ENCODE measurements around the gene LRRC37A3. TPM values are rescaled to one million over a fixed set of nuclear protein-coding genes. Genes with fewer than 3 reads are reported as not detected.
"Not testable (repeated sequence)": the region's sequence is repeated elsewhere in the genome, so short reads cannot be mapped to it uniquely, and the experiment has no call there.

LRRC37A3 gene
- total and polyA plus RNA-seq, 5 donors from 2014 or later: 0.66 to 82.8 (median 1.3) TPM

- not testable (repeated sequence) for H3K27me3 ChIP-seq (ENCODE audit: control insufficient read depth, insufficient read depth, low read length); H3K27ac ChIP-seq (ENCODE audit: insufficient read depth, low read length, poor library complexity, severe bottlenecking); H3K27me3 Mint-ChIP-seq; ATAC-seq (ENCODE audit: low read depth in 2 of 2); H3K4me1 Mint-ChIP-seq; H3K36me3 ChIP-seq (ENCODE audit: control insufficient read depth, insufficient read depth, low read length); DNase-seq; H3K4me1 ChIP-seq (ENCODE audit: control insufficient read depth, insufficient read depth, low read length, poor library complexity, severe bottlenecking); H3K4me3 Mint-ChIP-seq; H3K4me3 ChIP-seq (ENCODE audit: low read depth, low read length); H3K9me3 ChIP-seq (ENCODE audit: control insufficient read depth in 2 of 2, low read length in 2 of 2); H3K9me3 Mint-ChIP-seq; H3K36me3 Mint-ChIP-seq
- peak overlapping the region in 1 of 3 donors; percentile 36 for H3K27ac Mint-ChIP-seq
Measured at GRCh38 chr17:64934284-64934778, 15.1 kb upstream of the LRRC37A3 start.

- not testable (repeated sequence) for H3K4me3 ChIP-seq (ENCODE audit: low read depth, low read length); H3K36me3 Mint-ChIP-seq; H3K9me3 ChIP-seq (ENCODE audit: control insufficient read depth in 2 of 2, low read length in 2 of 2); H3K4me3 Mint-ChIP-seq; H3K9me3 Mint-ChIP-seq; H3K4me1 ChIP-seq (ENCODE audit: control insufficient read depth, insufficient read depth, low read length, poor library complexity, severe bottlenecking); H3K27me3 ChIP-seq (ENCODE audit: control insufficient read depth, insufficient read depth, low read length); H3K4me1 Mint-ChIP-seq; H3K36me3 ChIP-seq (ENCODE audit: control insufficient read depth, insufficient read depth, low read length); H3K27me3 Mint-ChIP-seq; DNase-seq; H3K27ac ChIP-seq (ENCODE audit: insufficient read depth, low read length, poor library complexity, severe bottlenecking); H3K27ac Mint-ChIP-seq; ATAC-seq (ENCODE audit: low read depth in 2 of 2)
Measured at GRCh38 chr17:64932850-64933249, 13.6 kb upstream of the LRRC37A3 start.

- H3K27ac ChIP-seq (ENCODE audit: insufficient read depth, low read length, poor library complexity, severe bottlenecking); H3K9me3 Mint-ChIP-seq; H3K27me3 ChIP-seq (ENCODE audit: control insufficient read depth, insufficient read depth, low read length); H3K36me3 ChIP-seq (ENCODE audit: control insufficient read depth, insufficient read depth, low read length); H3K9me3 ChIP-seq (ENCODE audit: control insufficient read depth in 2 of 2, low read length in 2 of 2); ATAC-seq (ENCODE audit: low read depth in 2 of 2); H3K4me1 ChIP-seq (ENCODE audit: control insufficient read depth, insufficient read depth, low read length, poor library complexity, severe bottlenecking); H3K4me3 Mint-ChIP-seq; H3K27me3 Mint-ChIP-seq; H3K4me3 ChIP-seq (ENCODE audit: low read depth, low read length); H3K4me1 Mint-ChIP-seq; H3K27ac Mint-ChIP-seq; DNase-seq; H3K36me3 Mint-ChIP-seq: not testable (repeated sequence)
Measured at GRCh38 chr17:64930374-64930773, 11.1 kb upstream of the LRRC37A3 start.

GRCh38 chr17:64929419-64930209 lies 10.3 kb upstream of the LRRC37A3 start:
- not testable (repeated sequence) for H3K4me3 ChIP-seq (ENCODE audit: low read depth, low read length); H3K27ac ChIP-seq (ENCODE audit: insufficient read depth, low read length, poor library complexity, severe bottlenecking); H3K36me3 Mint-ChIP-seq; H3K4me1 ChIP-seq (ENCODE audit: control insufficient read depth, insufficient read depth, low read length, poor library complexity, severe bottlenecking); H3K36me3 ChIP-seq (ENCODE audit: control insufficient read depth, insufficient read depth, low read length); H3K9me3 Mint-ChIP-seq; H3K27ac Mint-ChIP-seq; H3K4me1 Mint-ChIP-seq; H3K4me3 Mint-ChIP-seq; H3K27me3 Mint-ChIP-seq; H3K9me3 ChIP-seq (ENCODE audit: control insufficient read depth in 2 of 2, low read length in 2 of 2); DNase-seq; H3K27me3 ChIP-seq (ENCODE audit: control insufficient read depth, insufficient read depth, low read length)
- ATAC-seq (ENCODE audit: low read depth in 2 of 2): peak; percentile 57 to 60

- H3K27me3 ChIP-seq (ENCODE audit: control insufficient read depth, insufficient read depth, low read length); DNase-seq; H3K4me3 Mint-ChIP-seq; H3K9me3 ChIP-seq (ENCODE audit: control insufficient read depth in 2 of 2, low read length in 2 of 2); H3K4me1 Mint-ChIP-seq; H3K36me3 Mint-ChIP-seq; H3K36me3 ChIP-seq (ENCODE audit: control insufficient read depth, insufficient read depth, low read length); H3K27ac ChIP-seq (ENCODE audit: insufficient read depth, low read length, poor library complexity, severe bottlenecking); H3K9me3 Mint-ChIP-seq; H3K4me3 ChIP-seq (ENCODE audit: low read depth, low read length); H3K27ac Mint-ChIP-seq; ATAC-seq (ENCODE audit: low read depth in 2 of 2); H3K4me1 ChIP-seq (ENCODE audit: control insufficient read depth, insufficient read depth, low read length, poor library complexity, severe bottlenecking); H3K27me3 Mint-ChIP-seq: not testable (repeated sequence)
Measured at GRCh38 chr17:64928701-64929100, 9.4 kb upstream of the LRRC37A3 start.

- not testable (repeated sequence) for H3K27me3 Mint-ChIP-seq; H3K4me1 ChIP-seq (ENCODE audit: control insufficient read depth, insufficient read depth, low read length, poor library complexity, severe bottlenecking); H3K4me1 Mint-ChIP-seq; H3K9me3 ChIP-seq (ENCODE audit: control insufficient read depth in 2 of 2, low read length in 2 of 2); H3K36me3 Mint-ChIP-seq; H3K27ac ChIP-seq (ENCODE audit: insufficient read depth, low read length, poor library complexity, severe bottlenecking); H3K9me3 Mint-ChIP-seq; H3K27me3 ChIP-seq (ENCODE audit: control insufficient read depth, insufficient read depth, low read length); H3K36me3 ChIP-seq (ENCODE audit: control insufficient read depth, insufficient read depth, low read length); H3K4me3 ChIP-seq (ENCODE audit: low read depth, low read length)
- ATAC-seq (ENCODE audit: low read depth in 2 of 2) (peak; percentile 91 to 92), DNase-seq (peak; percentile 66 to 85 (median 80))
- Mint-ChIP-seq H3K27ac (peak overlapping the region in 2 of 3 donors; percentile 20 to 52), H3K4me3 (peak overlapping the region in 1 of 4 donors; percentile 2)
Measured at GRCh38 chr17:64927444-64927843, 8.2 kb upstream of the LRRC37A3 start.

GRCh38 chr17:64926430-64926829 lies 7.2 kb upstream of the LRRC37A3 start:
- H3K9me3 Mint-ChIP-seq; DNase-seq; H3K9me3 ChIP-seq (ENCODE audit: control insufficient read depth in 2 of 2, low read length in 2 of 2); H3K27me3 Mint-ChIP-seq; H3K27ac Mint-ChIP-seq; ATAC-seq (ENCODE audit: low read depth in 2 of 2); H3K27ac ChIP-seq (ENCODE audit: insufficient read depth, low read length, poor library complexity, severe bottlenecking); H3K4me1 Mint-ChIP-seq; H3K4me3 ChIP-seq (ENCODE audit: low read depth, low read length); H3K36me3 Mint-ChIP-seq; H3K4me1 ChIP-seq (ENCODE audit: control insufficient read depth, insufficient read depth, low read length, poor library complexity, severe bottlenecking); H3K36me3 ChIP-seq (ENCODE audit: control insufficient read depth, insufficient read depth, low read length); H3K4me3 Mint-ChIP-seq; H3K27me3 ChIP-seq (ENCODE audit: control insufficient read depth, insufficient read depth, low read length): not testable (repeated sequence)

- H3K27me3 ChIP-seq (ENCODE audit: control insufficient read depth, insufficient read depth, low read length); H3K4me3 Mint-ChIP-seq; DNase-seq; H3K4me1 ChIP-seq (ENCODE audit: control insufficient read depth, insufficient read depth, low read length, poor library complexity, severe bottlenecking); H3K9me3 Mint-ChIP-seq; H3K36me3 Mint-ChIP-seq; ATAC-seq (ENCODE audit: low read depth in 2 of 2); H3K27me3 Mint-ChIP-seq; H3K27ac Mint-ChIP-seq; H3K27ac ChIP-seq (ENCODE audit: insufficient read depth, low read length, poor library complexity, severe bottlenecking); H3K36me3 ChIP-seq (ENCODE audit: control insufficient read depth, insufficient read depth, low read length); H3K4me3 ChIP-seq (ENCODE audit: low read depth, low read length); H3K9me3 ChIP-seq (ENCODE audit: control insufficient read depth in 2 of 2, low read length in 2 of 2): not testable (repeated sequence)
- peaks cover 0 to 17% (median 7%) of the 10 kb centered on the region in 4 donors for H3K4me1 Mint-ChIP-seq
Measured at GRCh38 chr17:64925244-64925643, 6.0 kb upstream of the LRRC37A3 start.
